Measurements from ENCODE around the gene UMODL1. TPM values are rescaled to one million over a fixed set of nuclear protein-coding genes. Genes with fewer than 3 reads are reported as not detected.

Gene UMODL1
- total and polyA plus RNA-seq, 4 donors: 0.10 to 0.28 (median 0.14) TPM; not detected in 1

- no peak for TF ChIP-seq CTCF (IDR thresholded peaks at IDR 0.05; ENCODE audit: control extremely low read depth, extremely low read depth)
- Histone ChIP-seq H3K36me3 (ENCODE audit: control insufficient read depth in 4 of 4, insufficient read depth in 4 of 4, low read length in 4 of 4) (no peaks in the 10 kb centered on the region), H3K4me3 (no peak overlapping the region), H3K27ac (ENCODE audit: low read depth in 1 of 2, low read length in 1 of 2) (no peak overlapping the region), H3K9me3 (ENCODE audit: control insufficient read depth in 4 of 4, insufficient read depth in 3 of 4, low read length in 3 of 4) (no peaks in the 10 kb centered on the region), H3K27me3 (ENCODE audit: control insufficient read depth in 3 of 3, insufficient read depth in 3 of 3, low read length in 2 of 3) (no peaks in the 10 kb centered on the region), H3K4me1 (ENCODE audit: control insufficient read depth in 5 of 5, insufficient read depth in 5 of 5, low read length in 5 of 5) (peaks cover 0 to 4% (median 0%) of the 10 kb centered on the region in 5 donors), H3K9ac (ENCODE audit: insufficient read depth in 1 of 2, low read length in 2 of 2) (no peak overlapping the region)
- WGBS, 2 donors: 58 to 68% methylated on average over 21 of the region's 21 CpGs
- no peak for DNase-seq
- ATAC-seq (ENCODE audit: insufficient read depth, low FRiP score): no peak
Observed at GRCh38 chr21:42191696-42192595, 120.8 kb downstream of the UMODL1 start.

Other genes with a start within 250 kb of the UMODL1 start
- 1 to 10 TPM; 5.8 to 7.2 TPM for gene PRDM15, start 192.0 kb upstream of the UMODL1 start, total RNA-seq
- 1 to 10 TPM; 2.4 to 2.5 TPM for gene PRDM15, start 192.0 kb upstream of the UMODL1 start, polyA plus RNA-seq
- gene C2CD2, start 117.3 kb upstream of the UMODL1 start, total RNA-seq: 10 to 100 TPM; 17.4 to 19.5 TPM
- gene C2CD2, start 117.3 kb upstream of the UMODL1 start, polyA plus RNA-seq: 1 to 10 TPM; 7.0 to 7.1 TPM
- 10 to 100 TPM; 10.6 to 15.4 TPM for gene ZBTB21, start 61.0 kb upstream of the UMODL1 start, total RNA-seq
- 1 to 10 TPM; 3.2 to 4.5 TPM for gene ZBTB21, start 61.0 kb upstream of the UMODL1 start, polyA plus RNA-seq
- 10 to 100 TPM; 36.4 to 65.0 TPM for gene ABCG1, start 147.8 kb downstream of the UMODL1 start, total RNA-seq
- gene ABCG1, start 147.8 kb downstream of the UMODL1 start, polyA plus RNA-seq: 10 to 100 TPM; 11.5 to 33.5 TPM
- gene TFF3, start 244.1 kb downstream of the UMODL1 start, total RNA-seq: 10 to 100 TPM; 23.9 to 37.8 TPM
- 10 to 100 TPM; 30.8 to 54.0 TPM for gene TFF3, start 244.1 kb downstream of the UMODL1 start, polyA plus RNA-seq

Measured in lung (tissue), 12 donors.